GM18519 (cell line): ENCODE results near the gene MYCBP.

Source experiments
- ATAC-seq: cut with Tn5 transposase; IDR thresholded peaks from one replicate; pipeline ENCODE4 v1.9.1; 2021; ENCODE audit warnings: mild to moderate bottlenecking, moderate library complexity; ENCODE audit not compliant: unreplicated experiment, low FRiP score

The MYCBP gene

GRCh38 chr1:38826886-38827285 is 46.3 kb downstream of the MYCBP start:
- no peak for ATAC-seq

GRCh38 chr1:38826262-38826661 is 46.9 kb downstream of the MYCBP start:
- ATAC-seq: no peak

- ATAC-seq: no peak
Observed at GRCh38 chr1:38820860-38821259, 52.3 kb downstream of the MYCBP start.

GRCh38 chr1:38819516-38819915 is 53.6 kb downstream of the MYCBP start:
- no peak for ATAC-seq

- no peak for ATAC-seq
Observed at GRCh38 chr1:38819040-38819439, 54.1 kb downstream of the MYCBP start.

GRCh38 chr1:38818175-38818976 is 54.8 kb downstream of the MYCBP start:
- ATAC-seq: no peak

- ATAC-seq: no peak
Observed at GRCh38 chr1:38817267-38818174, 55.6 kb downstream of the MYCBP start.

- ATAC-seq: no peak
Observed at GRCh38 chr1:38815903-38816627, 57.1 kb downstream of the MYCBP start.

GRCh38 chr1:38814984-38815464 is 58.1 kb downstream of the MYCBP start:
- ATAC-seq: no peak

GRCh38 chr1:38814444-38814983 is 58.6 kb downstream of the MYCBP start:
- no peak for ATAC-seq

- ATAC-seq: no peak
Observed at GRCh38 chr1:38812981-38813380, 60.2 kb downstream of the MYCBP start.
